CD14-positive monocyte (primary cell): ENCODE data around the gene KIF2A. TPM values are rescaled to one million over a fixed set of nuclear protein-coding genes. Genes with fewer than 3 reads are reported as not detected.
A peak's percentile ranks its signal among the peaks of the same experiment; 100 is the strongest.

Source experiments
- DNase-seq, 3 donors: peaks; one replicate each; pipeline ENCODE4 v3.0.0-alpha.2; 2011 to 2022
- H2AFZ ChIP-seq: 2 replicates; pipeline ENCODE4 v1.6.0; 2012; ENCODE audit warnings: mild to moderate bottlenecking, low read depth, low read length, inconsistent platforms; ENCODE audit not compliant: insufficient read depth, poor library complexity, severe bottlenecking
- H3K27ac ChIP-seq, 2 donors: 1 replicate in 1 of 2; 2 replicates in 1 of 2; pipeline ENCODE4 v1.5.1; 2012 to 2013; ENCODE audit warnings: low read length in 2 of 2, control low read depth in 1 of 2, inconsistent platforms in 1 of 2, low read depth in 1 of 2, mild to moderate bottlenecking in 1 of 2
- H3K27me3 ChIP-seq, 2 donors: one replicate each; pipeline versions ENCODE4 v1.6.0 to v1.6.1; 2011 to 2013; ENCODE audit warnings: low read length in 2 of 2; ENCODE audit not compliant: control insufficient read depth in 2 of 2, insufficient read depth in 2 of 2
- H3K36me3 ChIP-seq, 2 donors: replicated peaks in 1 of 2; 1 replicate in 1 of 2; 2 replicates in 1 of 2; pipeline versions ENCODE4 v1.5.1 to v1.6.1; 2012 to 2013; ENCODE audit warnings: low read length in 2 of 2, control low read depth in 1 of 2, inconsistent platforms in 1 of 2, mild to moderate bottlenecking in 1 of 2; ENCODE audit not compliant: insufficient read depth in 2 of 2, control insufficient read depth in 1 of 2
- H3K4me1 ChIP-seq, 2 donors: 1 replicate in 1 of 2; 2 replicates in 1 of 2; pipeline versions ENCODE4 v1.5.1 to v1.6.1; 2012 to 2013; ENCODE audit warnings: low read length in 2 of 2, control low read depth in 1 of 2, inconsistent platforms in 1 of 2, mild to moderate bottlenecking in 1 of 2, moderate library complexity in 1 of 2; ENCODE audit not compliant: insufficient read depth in 2 of 2, control insufficient read depth in 1 of 2
- H3K4me2 ChIP-seq: replicated peaks from 2 replicates; pipeline ENCODE3; 2012; ENCODE audit warnings: low read length, moderate library complexity, mild to moderate bottlenecking; ENCODE audit not compliant: poor library complexity, severe bottlenecking; ENCODE audit errors: extremely low read depth
- H3K4me3 ChIP-seq, 3 experiments: fragments of 200-600 bp in 1 of 3; sonication (generic) in 1 of 3; replicated peaks in 1 of 3; 1 replicate in 2 of 3; 2 replicates in 1 of 3; pipeline ENCODE4 v1.5.1; 2011 to 2013; ENCODE audit warnings: low read length in 3 of 3, mild to moderate bottlenecking in 3 of 3, control low read depth in 2 of 3, low read depth in 2 of 3, inconsistent platforms in 1 of 3, moderate library complexity in 1 of 3
- H3K79me2 ChIP-seq: 2 replicates; pipeline ENCODE4 v1.6.0; 2012; ENCODE audit warnings: mild to moderate bottlenecking, control low read depth, inconsistent platforms, low read length, moderate library complexity; ENCODE audit not compliant: insufficient read depth
- H3K9ac ChIP-seq: 2 replicates; pipeline ENCODE4 v1.6.0; 2017; ENCODE audit warnings: low read length, mild to moderate bottlenecking; ENCODE audit not compliant: insufficient read depth, poor library complexity, severe bottlenecking
- H3K9me3 ChIP-seq, 2 donors: replicated peaks in 1 of 2; 1 replicate in 1 of 2; 2 replicates in 1 of 2; pipeline versions ENCODE4 v1.5.1 to v1.6.1; 2012 to 2013; ENCODE audit warnings: low read length in 2 of 2, control low read depth in 1 of 2; ENCODE audit not compliant: control insufficient read depth in 1 of 2, insufficient read depth in 1 of 2
- H4K20me1 ChIP-seq: 2 replicates; pipeline ENCODE4 v1.6.0; 2012; ENCODE audit warnings: mild to moderate bottlenecking, low read length, control low read depth, moderate library complexity; ENCODE audit not compliant: insufficient read depth
- H3K27ac Mint-ChIP-seq, 7 donors: one replicate each; pipeline ENCODE4 v1.8.0; 2020; ENCODE audit warnings: mild to moderate bottlenecking in 7 of 7, mixed read lengths in 7 of 7, moderate library complexity in 6 of 7, inconsistent platforms in 2 of 7
- H3K27me3 Mint-ChIP-seq, 3 donors: one replicate each; pipeline ENCODE4 v1.8.0; 2021 to 2022; ENCODE audit warnings: low read depth in 3 of 3, mild to moderate bottlenecking in 3 of 3, mixed read lengths in 3 of 3, moderate library complexity in 3 of 3, inconsistent platforms in 1 of 3
- H3K36me3 Mint-ChIP-seq, 2 donors: one replicate each; pipeline ENCODE4 v1.8.0; 2020; ENCODE audit warnings: mixed read lengths in 2 of 2, inconsistent platforms in 1 of 2, mild to moderate bottlenecking in 1 of 2
- H3K4me1 Mint-ChIP-seq: one replicate; pipeline ENCODE4 v1.8.0; 2020; ENCODE audit warnings: mild to moderate bottlenecking, mixed read lengths
- H3K4me3 Mint-ChIP-seq, 2 donors: one replicate each; pipeline ENCODE4 v1.8.0; 2020; ENCODE audit warnings: mild to moderate bottlenecking in 2 of 2, mixed read lengths in 2 of 2, moderate library complexity in 1 of 2
- H3K9me3 Mint-ChIP-seq, 7 donors: one replicate each; pipeline ENCODE4 v1.8.0; 2020 to 2022; ENCODE audit warnings: mixed read lengths in 7 of 7, mild to moderate bottlenecking in 6 of 7, moderate library complexity in 6 of 7, inconsistent platforms in 2 of 7
- WGBS: methylation state at CpG from one replicate; pipeline ENCODE4 v1.1.5; 2013; ENCODE audit warnings: missing lambda C conversion rate; ENCODE audit not compliant: insufficient coverage; 5-methylcytosine and 5-hydroxymethylcytosine counted together
- intact Hi-C, 2 donors: fragments of 100-400 bp; cut with micrococcal nuclease; formaldehyde crosslinking; loops; one replicate each; pipeline versions ENCODE4 v1.15.0 to v1.15.1; 2023
- polyA plus RNA-seq, 3 donors: library from polyadenylated mRNA; depleted of rRNA in 1 of 3; unstranded in 2 of 3; stranded (reverse) in 1 of 3; fragments of 300-500 nt in 2 of 3; fragments of >200 nt in 1 of 3; fragmentation: Illumina TruSeq in 2 of 3; gene quantifications; 1 replicate in 2 of 3; 2 replicates in 1 of 3; pipeline ENCODE4 v1.2.3, GENCODE V29; 2012 to 2021
- TF ChIP-seq, protein P1 (sequence below): fragments of 200-600 bp; IDR thresholded peaks from one replicate; pipeline ENCODE4 v1.8.0; 2022; ENCODE audit warnings: antibody characterized with exemption, mild to moderate bottlenecking

The KIF2A gene
- polyA plus RNA-seq, 3 donors = 9.7 to 24.6 (median 21.7) TPM

- no peaks in the 10 kb centered on the region for H3K9me3 ChIP-seq
- H3K27ac Mint-ChIP-seq = no peak overlapping the region
- H3K79me2 ChIP-seq = no peaks in the 10 kb centered on the region
- no peak overlapping the region for H3K4me3 ChIP-seq
- TF ChIP-seq, protein P1, sequence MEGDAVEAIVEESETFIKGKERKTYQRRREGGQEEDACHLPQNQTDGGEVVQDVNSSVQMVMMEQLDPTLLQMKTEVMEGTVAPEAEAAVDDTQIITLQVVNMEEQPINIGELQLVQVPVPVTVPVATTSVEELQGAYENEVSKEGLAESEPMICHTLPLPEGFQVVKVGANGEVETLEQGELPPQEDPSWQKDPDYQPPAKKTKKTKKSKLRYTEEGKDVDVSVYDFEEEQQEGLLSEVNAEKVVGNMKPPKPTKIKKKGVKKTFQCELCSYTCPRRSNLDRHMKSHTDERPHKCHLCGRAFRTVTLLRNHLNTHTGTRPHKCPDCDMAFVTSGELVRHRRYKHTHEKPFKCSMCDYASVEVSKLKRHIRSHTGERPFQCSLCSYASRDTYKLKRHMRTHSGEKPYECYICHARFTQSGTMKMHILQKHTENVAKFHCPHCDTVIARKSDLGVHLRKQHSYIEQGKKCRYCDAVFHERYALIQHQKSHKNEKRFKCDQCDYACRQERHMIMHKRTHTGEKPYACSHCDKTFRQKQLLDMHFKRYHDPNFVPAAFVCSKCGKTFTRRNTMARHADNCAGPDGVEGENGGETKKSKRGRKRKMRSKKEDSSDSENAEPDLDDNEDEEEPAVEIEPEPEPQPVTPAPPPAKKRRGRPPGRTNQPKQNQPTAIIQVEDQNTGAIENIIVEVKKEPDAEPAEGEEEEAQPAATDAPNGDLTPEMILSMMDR = peak; percentile 77
- no peak overlapping the region for H3K4me2 ChIP-seq
- peaks cover 0 to 3% (median 1%) of the 10 kb centered on the region in 3 donors for H3K27me3 Mint-ChIP-seq
- H3K27ac ChIP-seq = no peak overlapping the region
- no peaks in the 10 kb centered on the region for H4K20me1 ChIP-seq
- intact Hi-C loops = loop anchor here in 1 of 2 donors (10.0 kb wide), 1 partner anchor 49 kb away; the partner anchor contains the start of gene KIF2A
- peaks cover 38 to 69% of the 10 kb centered on the region in 2 donors for H3K36me3 Mint-ChIP-seq
- no peaks in the 10 kb centered on the region for H3K27me3 ChIP-seq
- no peaks in the 10 kb centered on the region for H3K4me1 Mint-ChIP-seq
- H3K4me3 Mint-ChIP-seq = no peak overlapping the region
- peaks cover 36 to 83% of the 10 kb centered on the region in 2 donors for H3K36me3 ChIP-seq
- H3K9ac ChIP-seq = no peak overlapping the region
- no peaks in the 10 kb centered on the region for H3K9me3 Mint-ChIP-seq
- DNase-seq = peak; percentile 19 to 68 (median 44)
- H3K4me1 ChIP-seq = no peaks in the 10 kb centered on the region
- no peak overlapping the region for H2AFZ ChIP-seq
Measured at GRCh38 chr5:62354028-62354874, 48.2 kb downstream of the KIF2A start.

DNA sequence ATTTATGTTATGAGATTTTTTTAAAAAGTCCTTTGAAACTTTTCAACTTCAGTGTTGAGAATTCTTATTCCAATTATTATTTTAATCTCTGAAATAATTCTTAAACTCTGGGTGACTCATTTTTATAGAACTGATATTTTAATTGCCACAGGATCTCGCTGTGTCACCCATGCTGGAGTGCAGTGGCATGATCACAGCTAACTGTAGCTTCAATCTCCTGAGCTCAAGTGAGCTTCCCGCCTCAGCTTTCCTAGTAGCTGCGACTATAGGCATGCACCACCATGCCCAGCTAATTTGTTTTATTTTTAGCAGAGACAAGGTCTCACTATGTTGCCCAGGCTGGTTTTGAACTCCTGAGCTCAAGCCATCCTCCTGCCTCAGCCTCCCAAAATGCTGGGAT, 56.7 kb downstream of the KIF2A start:
- Histone ChIP-seq H3K36me3 (peaks cover 57 to 85% of the 10 kb centered on the region in 2 donors), H3K79me2 (no peaks in the 10 kb centered on the region), H3K4me3 (no peak overlapping the region), H3K27me3 (no peaks in the 10 kb centered on the region), H3K9me3 (no peaks in the 10 kb centered on the region), H2AFZ (no peak overlapping the region), H3K27ac (no peak overlapping the region), H3K4me2 (no peak overlapping the region), H3K4me1 (no peaks in the 10 kb centered on the region), H3K9ac (no peak overlapping the region), H4K20me1 (no peaks in the 10 kb centered on the region)
- Mint-ChIP-seq H3K27ac (no peak overlapping the region), H3K9me3 (peaks cover 0 to 3% (median 0%) of the 10 kb centered on the region in 7 donors), H3K27me3 (no peaks in the 10 kb centered on the region), H3K4me1 (no peaks in the 10 kb centered on the region), H3K4me3 (no peak overlapping the region), H3K36me3 (peaks cover 48 to 69% of the 10 kb centered on the region in 2 donors)
- TF ChIP-seq, protein P1 = no peak
- intact Hi-C loops = no loop called here
- DNase-seq = no peak
- 96% methylated on average over 3 of the region's 3 CpGs for WGBS
